Astrocyte (in vitro differentiated cells and primary cell): ENCODE data around the gene ALOX5. TPM values are rescaled to one million over a fixed set of nuclear protein-coding genes. Genes with fewer than 3 reads are reported as not detected.

Experiments
- DNase-seq: peaks from one replicate; pipeline ENCODE4 v3.0.0-alpha.2; 2010; ENCODE audit warnings: low read depth
- FAIRE-seq: peaks from 2 replicates; lab custom pipeline; 2011; peaks lifted over from hg19 to GRCh38; lab: Jason Lieb, UNC
- H2AFZ ChIP-seq: 2 replicates; pipeline ENCODE4 v1.6.0; 2012; ENCODE audit warnings: low read depth, low read length, inconsistent platforms
- H3K27ac ChIP-seq: 2 replicates; pipeline ENCODE4 v1.5.1; 2011; ENCODE audit warnings: low read depth, low read length, inconsistent platforms
- H3K27me3 ChIP-seq: 2 replicates; pipeline ENCODE4 v1.6.0; 2011; ENCODE audit warnings: low read length, inconsistent platforms; ENCODE audit not compliant: insufficient read depth
- H3K36me3 ChIP-seq: 2 replicates; pipeline ENCODE4 v1.5.1; 2011; ENCODE audit warnings: low read length, inconsistent platforms; ENCODE audit not compliant: insufficient read depth
- H3K4me1 ChIP-seq: 2 replicates; pipeline ENCODE4 v1.5.1; 2011; ENCODE audit warnings: low read length, inconsistent platforms; ENCODE audit not compliant: insufficient read depth
- H3K4me2 ChIP-seq: 2 replicates; pipeline ENCODE4 v1.6.0; 2012; ENCODE audit warnings: low read length, inconsistent platforms
- H3K4me3 ChIP-seq: 2 replicates; pipeline ENCODE4 v1.5.1; 2011; ENCODE audit warnings: low read depth, mild to moderate bottlenecking, low read length, inconsistent platforms; ENCODE audit not compliant: insufficient read depth
- H3K79me2 ChIP-seq: 2 replicates; pipeline ENCODE4 v1.6.0; 2012; ENCODE audit warnings: mild to moderate bottlenecking, low read length, inconsistent platforms; ENCODE audit not compliant: insufficient read depth
- H3K9ac ChIP-seq: 2 replicates; pipeline ENCODE4 v1.6.0; 2012; ENCODE audit warnings: mild to moderate bottlenecking, low read length, inconsistent platforms
- H3K9me3 ChIP-seq: 2 replicates; pipeline ENCODE4 v1.5.1; 2012; ENCODE audit warnings: low read depth, mild to moderate bottlenecking, low read length, inconsistent platforms; ENCODE audit not compliant: insufficient read depth
- H4K20me1 ChIP-seq: 2 replicates; pipeline ENCODE4 v1.6.0; 2012; ENCODE audit warnings: low read length, inconsistent platforms; ENCODE audit not compliant: insufficient read depth
- H3K27ac Mint-ChIP-seq: one replicate; pipeline ENCODE4 v1.8.0; 2021; ENCODE audit warnings: mild to moderate bottlenecking, mixed read lengths; ENCODE audit not compliant: unreplicated experiment
- H3K27me3 Mint-ChIP-seq: one replicate; pipeline ENCODE4 v1.8.0; 2021; ENCODE audit warnings: low read depth, mixed read lengths; ENCODE audit not compliant: unreplicated experiment
- H3K36me3 Mint-ChIP-seq: one replicate; pipeline ENCODE4 v1.8.0; 2021; ENCODE audit warnings: low read depth, mixed read lengths; ENCODE audit not compliant: unreplicated experiment
- H3K4me1 Mint-ChIP-seq: one replicate; pipeline ENCODE4 v1.8.0; 2021; ENCODE audit warnings: low read depth, mixed read lengths; ENCODE audit not compliant: unreplicated experiment
- H3K4me3 Mint-ChIP-seq: one replicate; pipeline ENCODE4 v1.8.0; 2021; ENCODE audit warnings: mild to moderate bottlenecking, moderate library complexity, mixed read lengths; ENCODE audit not compliant: unreplicated experiment
- H3K9me3 Mint-ChIP-seq: one replicate; pipeline ENCODE4 v1.8.0; 2021; ENCODE audit warnings: mild to moderate bottlenecking, mixed read lengths; ENCODE audit not compliant: unreplicated experiment
- EZH2 ChIP-seq: IDR thresholded peaks from 2 replicates; pipeline ENCODE4 v1.6.1; 2012; ENCODE audit warnings: mild to moderate bottlenecking, low read length, inconsistent platforms; ENCODE audit not compliant: insufficient read depth
- total RNA-seq: library from RNA; stranded (reverse); gene quantifications from 2 replicates; pipeline ENCODE4 v1.2.1, GENCODE V29; 2021
- TF ChIP-seq, protein P1 (sequence below): IDR thresholded peaks from 2 replicates; pipeline ENCODE4 v1.5.1; 2011; ENCODE audit warnings: low read depth, mild to moderate bottlenecking, inconsistent platforms, low read length, moderate library complexity; ENCODE audit not compliant: insufficient read depth

Gene ALOX5
- total RNA-seq, 1 donor from 2014 or later = 1.0 TPM

GRCh38 chr10:45471059-45471458 is 97.0 kb downstream of the ALOX5 start:
- H3K4me3 ChIP-seq = no peak overlapping the region
- no peak overlapping the region for H3K9ac ChIP-seq
- no peaks in the 10 kb centered on the region for H3K4me1 ChIP-seq
- H3K36me3 ChIP-seq = no peaks in the 10 kb centered on the region
- Mint-ChIP-seq H3K9me3 (no peaks in the 10 kb centered on the region), H3K4me3 (no peak overlapping the region), H3K27ac (no peak overlapping the region), H3K4me1 (peaks cover 10% of the 10 kb centered on the region), H3K36me3 (peaks cover 3% of the 10 kb centered on the region), H3K27me3 (no peaks in the 10 kb centered on the region)
- no peak for TF ChIP-seq EZH2
- TF ChIP-seq, protein P1, sequence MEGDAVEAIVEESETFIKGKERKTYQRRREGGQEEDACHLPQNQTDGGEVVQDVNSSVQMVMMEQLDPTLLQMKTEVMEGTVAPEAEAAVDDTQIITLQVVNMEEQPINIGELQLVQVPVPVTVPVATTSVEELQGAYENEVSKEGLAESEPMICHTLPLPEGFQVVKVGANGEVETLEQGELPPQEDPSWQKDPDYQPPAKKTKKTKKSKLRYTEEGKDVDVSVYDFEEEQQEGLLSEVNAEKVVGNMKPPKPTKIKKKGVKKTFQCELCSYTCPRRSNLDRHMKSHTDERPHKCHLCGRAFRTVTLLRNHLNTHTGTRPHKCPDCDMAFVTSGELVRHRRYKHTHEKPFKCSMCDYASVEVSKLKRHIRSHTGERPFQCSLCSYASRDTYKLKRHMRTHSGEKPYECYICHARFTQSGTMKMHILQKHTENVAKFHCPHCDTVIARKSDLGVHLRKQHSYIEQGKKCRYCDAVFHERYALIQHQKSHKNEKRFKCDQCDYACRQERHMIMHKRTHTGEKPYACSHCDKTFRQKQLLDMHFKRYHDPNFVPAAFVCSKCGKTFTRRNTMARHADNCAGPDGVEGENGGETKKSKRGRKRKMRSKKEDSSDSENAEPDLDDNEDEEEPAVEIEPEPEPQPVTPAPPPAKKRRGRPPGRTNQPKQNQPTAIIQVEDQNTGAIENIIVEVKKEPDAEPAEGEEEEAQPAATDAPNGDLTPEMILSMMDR = no peak
- no peaks in the 10 kb centered on the region for H3K27me3 ChIP-seq
- DNase-seq = no peak
- no peak overlapping the region for H3K27ac ChIP-seq
- FAIRE-seq = no peak
- H3K4me2 ChIP-seq = no peak overlapping the region
- no peaks in the 10 kb centered on the region for H3K9me3 ChIP-seq
- no peak overlapping the region for H2AFZ ChIP-seq
- no peaks in the 10 kb centered on the region for H4K20me1 ChIP-seq
- no peaks in the 10 kb centered on the region for H3K79me2 ChIP-seq

DNA sequence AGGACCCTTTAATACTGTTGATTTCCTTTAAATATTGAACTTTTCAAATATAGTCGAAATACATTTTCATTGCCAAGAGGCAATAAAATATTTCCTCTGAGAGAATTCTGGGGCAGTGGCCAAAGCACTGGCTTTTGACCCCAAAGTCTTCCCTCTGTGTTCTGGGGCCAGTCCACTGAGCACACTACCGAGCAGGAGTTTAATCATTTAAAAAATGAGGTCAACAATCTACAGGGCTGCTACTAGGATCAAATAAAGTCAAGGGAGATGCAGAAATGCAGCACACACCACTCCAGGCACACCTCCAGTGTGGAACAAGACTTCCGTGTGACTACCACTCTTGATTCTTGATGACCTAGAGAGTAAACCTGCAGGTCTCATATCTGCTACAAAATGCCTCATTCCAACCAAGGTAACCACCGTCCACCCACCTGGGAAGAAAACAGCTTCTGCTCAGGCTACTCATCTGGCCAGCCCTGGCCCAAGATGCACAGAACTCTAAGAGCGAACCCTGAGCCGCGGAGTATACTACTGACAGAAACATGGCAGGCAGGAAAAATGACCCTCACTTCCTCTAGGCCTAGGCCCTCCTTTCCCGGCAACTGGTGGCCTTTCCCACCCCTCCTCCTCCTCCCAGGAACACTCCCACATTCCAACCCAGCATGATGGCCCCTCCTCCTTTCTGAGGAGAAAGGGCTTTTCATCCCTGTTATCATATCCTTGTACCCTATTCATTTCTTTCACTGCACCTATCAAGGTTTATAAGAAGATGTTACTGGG is 97.7 kb downstream of the ALOX5 start:
- H3K27me3 Mint-ChIP-seq = no peaks in the 10 kb centered on the region
- Histone ChIP-seq H3K4me1 (no peaks in the 10 kb centered on the region), H3K27ac (no peak overlapping the region), H3K27me3 (no peaks in the 10 kb centered on the region), H3K4me2 (no peak overlapping the region), H3K9me3 (no peaks in the 10 kb centered on the region), H2AFZ (no peak overlapping the region), H3K79me2 (no peaks in the 10 kb centered on the region), H3K4me3 (no peak overlapping the region), H3K9ac (no peak overlapping the region), H4K20me1 (no peaks in the 10 kb centered on the region), H3K36me3 (no peaks in the 10 kb centered on the region)
- no peaks in the 10 kb centered on the region for H3K9me3 Mint-ChIP-seq
- H3K27ac Mint-ChIP-seq = peak overlapping the region; percentile 36
- no peak overlapping the region for H3K4me3 Mint-ChIP-seq
- H3K4me1 Mint-ChIP-seq = peaks cover 10% of the 10 kb centered on the region
- peaks cover 3% of the 10 kb centered on the region for H3K36me3 Mint-ChIP-seq
- no peak for FAIRE-seq
- no peak for DNase-seq
- TF ChIP-seq, protein P1 = no peak
- TF ChIP-seq EZH2 = no peak

- peaks cover 3% of the 10 kb centered on the region for H3K36me3 Mint-ChIP-seq
Observed at GRCh38 chr10:45473126-45473525, 99.1 kb downstream of the ALOX5 start.

More at GRCh38 chr10:45473126-45473525, 99.1 kb downstream of the ALOX5 start:
- Histone ChIP-seq H3K9ac (no peak overlapping the region), H4K20me1 (no peaks in the 10 kb centered on the region), H2AFZ (no peak overlapping the region), H3K36me3 (no peaks in the 10 kb centered on the region), H3K4me1 (no peaks in the 10 kb centered on the region), H3K4me2 (no peak overlapping the region), H3K79me2 (no peaks in the 10 kb centered on the region), H3K4me3 (no peak overlapping the region), H3K9me3 (no peaks in the 10 kb centered on the region), H3K27ac (no peak overlapping the region), H3K27me3 (no peaks in the 10 kb centered on the region)
- H3K9me3 Mint-ChIP-seq = no peaks in the 10 kb centered on the region
- no peak for DNase-seq
- TF ChIP-seq EZH2 = no peak
- TF ChIP-seq, protein P1 = no peak
- peaks cover 10% of the 10 kb centered on the region for H3K4me1 Mint-ChIP-seq
- no peak overlapping the region for H3K27ac Mint-ChIP-seq
- no peaks in the 10 kb centered on the region for H3K27me3 Mint-ChIP-seq
- no peak overlapping the region for H3K4me3 Mint-ChIP-seq
- no peak for FAIRE-seq
